Activated CD8-positive, alpha-beta T cell treated with anti-CD3 and anti-CD28 coated beads for 36 hours (primary cell): Measurements from ENCODE around the gene BACE2. TPM values are rescaled to one million over a fixed set of nuclear protein-coding genes. Genes with fewer than 3 reads are reported as not detected.
"Not testable (repeated sequence)": the region's sequence is repeated elsewhere in the genome, so short reads cannot be mapped to it uniquely, and the experiment has no call there.

Experiments used
- ATAC-seq: fragments of 200-7000 bp; cut with Tn5 transposase; one replicate; pipeline ENCODE4 v1.10.0; 2021; ENCODE audit warnings: mild to moderate bottlenecking, moderate library complexity
- CTCF ChIA-PET: fragments of 350-600 bp; sonication (Branson Sonifier 250); formaldehyde crosslinking; loops from one replicate; lab custom pipeline; 2021; ENCODE audit warnings: antibody characterized with exemption; lab: Charles Lee
- POLR2A ChIA-PET: fragments of 350-600 bp; sonication (Branson Sonifier 250); formaldehyde crosslinking; loops from one replicate; lab custom pipeline; 2021; ENCODE audit warnings: antibody characterized with exemption; lab: Charles Lee
- DNase-seq: peaks from one replicate; pipeline ENCODE4 v3.0.0-alpha.2; 2020
- H3K27ac Mint-ChIP-seq: one replicate; pipeline ENCODE4 v1.8.0; 2021; ENCODE audit warnings: mild to moderate bottlenecking, mixed read lengths
- H3K27me3 Mint-ChIP-seq: one replicate; pipeline ENCODE4 v1.8.0; 2021; ENCODE audit warnings: mixed read lengths
- H3K36me3 Mint-ChIP-seq: one replicate; pipeline ENCODE4 v1.8.0; 2021; ENCODE audit warnings: low read depth, mixed read lengths
- H3K4me1 Mint-ChIP-seq: one replicate; pipeline ENCODE4 v1.8.0; 2021; ENCODE audit warnings: low read depth, mixed read lengths
- H3K4me3 Mint-ChIP-seq: one replicate; pipeline ENCODE4 v1.8.0; 2021; ENCODE audit warnings: mild to moderate bottlenecking, moderate library complexity, mixed read lengths
- H3K9me3 Mint-ChIP-seq: one replicate; pipeline ENCODE4 v1.8.0; 2021; ENCODE audit warnings: mixed read lengths
- intact Hi-C: fragments of 100-400 bp; cut with micrococcal nuclease; formaldehyde crosslinking; loops from one replicate; pipeline ENCODE4 v1.10.0; 2022
- total RNA-seq, 2 experiments: library from RNA; stranded (reverse); gene quantifications; one replicate each; pipeline ENCODE4 v1.2.3, GENCODE V29; 2021
- TF ChIP-seq, protein P1 (sequence below): fragments of 200-600 bp; IDR thresholded peaks from one replicate; pipeline ENCODE4 v1.8.0; 2022; ENCODE audit warnings: antibody characterized with exemption, mild to moderate bottlenecking

The BACE2 gene
- total RNA-seq, 2 experiments from 2014 or later, result 1.1 to 2.0 TPM

DNA sequence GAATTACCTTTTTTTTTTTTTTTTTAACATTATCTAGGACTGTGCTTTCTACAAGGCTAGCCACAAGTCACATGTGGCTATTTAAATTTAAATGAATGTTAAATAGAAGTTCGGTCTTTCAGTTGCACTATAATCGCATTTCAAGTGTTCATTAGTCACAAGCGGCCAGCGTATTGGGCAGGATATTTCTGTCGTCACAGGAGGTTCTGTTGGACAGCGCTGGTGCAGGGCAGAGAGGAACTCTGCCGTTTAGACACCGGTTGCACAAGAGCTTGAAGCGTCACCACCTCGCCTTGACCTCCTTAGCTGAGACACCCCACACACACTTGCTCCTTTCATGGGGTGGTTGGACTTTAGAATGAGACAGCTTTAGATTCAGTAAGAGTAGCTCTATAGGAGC lies 64.1 kb downstream of the BACE2 start:
- DNase-seq (no peak), ATAC-seq (no peak)
- peaks cover 5% of the 10 kb centered on the region for H3K4me1 Mint-ChIP-seq
- CTCF ChIA-PET, result no interaction called here
- TF ChIP-seq, protein P1, sequence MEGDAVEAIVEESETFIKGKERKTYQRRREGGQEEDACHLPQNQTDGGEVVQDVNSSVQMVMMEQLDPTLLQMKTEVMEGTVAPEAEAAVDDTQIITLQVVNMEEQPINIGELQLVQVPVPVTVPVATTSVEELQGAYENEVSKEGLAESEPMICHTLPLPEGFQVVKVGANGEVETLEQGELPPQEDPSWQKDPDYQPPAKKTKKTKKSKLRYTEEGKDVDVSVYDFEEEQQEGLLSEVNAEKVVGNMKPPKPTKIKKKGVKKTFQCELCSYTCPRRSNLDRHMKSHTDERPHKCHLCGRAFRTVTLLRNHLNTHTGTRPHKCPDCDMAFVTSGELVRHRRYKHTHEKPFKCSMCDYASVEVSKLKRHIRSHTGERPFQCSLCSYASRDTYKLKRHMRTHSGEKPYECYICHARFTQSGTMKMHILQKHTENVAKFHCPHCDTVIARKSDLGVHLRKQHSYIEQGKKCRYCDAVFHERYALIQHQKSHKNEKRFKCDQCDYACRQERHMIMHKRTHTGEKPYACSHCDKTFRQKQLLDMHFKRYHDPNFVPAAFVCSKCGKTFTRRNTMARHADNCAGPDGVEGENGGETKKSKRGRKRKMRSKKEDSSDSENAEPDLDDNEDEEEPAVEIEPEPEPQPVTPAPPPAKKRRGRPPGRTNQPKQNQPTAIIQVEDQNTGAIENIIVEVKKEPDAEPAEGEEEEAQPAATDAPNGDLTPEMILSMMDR, result no peak
- H3K36me3 Mint-ChIP-seq, result no peaks in the 10 kb centered on the region
- H3K4me3 Mint-ChIP-seq, result no peak overlapping the region
- POLR2A ChIA-PET, result interaction anchor here (0.6 kb wide), 1 partner anchor 26 kb away, joined by 3 read pairs; no protein-coding TSS in a partner anchor
- no peak overlapping the region for H3K27ac Mint-ChIP-seq
- H3K27me3 Mint-ChIP-seq, result peaks cover 5% of the 10 kb centered on the region
- H3K9me3 Mint-ChIP-seq, result no peaks in the 10 kb centered on the region
- intact Hi-C loops, result no loop called here

DNA sequence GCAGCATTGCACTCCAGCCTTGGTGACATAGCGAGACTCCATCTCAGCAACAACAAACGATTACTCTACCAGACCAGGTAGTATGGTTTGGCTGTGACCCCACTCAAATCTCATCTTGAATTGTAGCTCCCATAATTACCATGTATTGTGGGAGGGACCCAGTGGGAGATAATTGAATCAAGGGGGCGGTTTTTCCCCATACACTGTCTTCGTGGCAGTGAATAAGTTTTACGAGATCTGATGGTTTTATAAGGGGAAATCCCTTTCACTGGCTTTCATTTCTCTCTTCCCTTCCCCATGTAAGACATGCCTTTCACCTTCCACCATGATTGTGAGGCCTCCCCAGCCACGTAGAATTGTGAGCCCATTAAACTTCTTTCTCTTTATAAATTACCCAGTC lies 66.0 kb downstream of the BACE2 start:
- no peaks in the 10 kb centered on the region for H3K4me1 Mint-ChIP-seq
- TF ChIP-seq, protein P1, result no peak
- H3K27me3 Mint-ChIP-seq, result peaks cover 6% of the 10 kb centered on the region
- DNase-seq, result no peak
- no peak for ATAC-seq
- no peak overlapping the region for H3K4me3 Mint-ChIP-seq
- intact Hi-C loops, result no loop called here
- H3K27ac Mint-ChIP-seq, result no peak overlapping the region
- ChIA-PET CTCF (no interaction called here), POLR2A (no interaction called here)
- no peaks in the 10 kb centered on the region for H3K9me3 Mint-ChIP-seq
- no peaks in the 10 kb centered on the region for H3K36me3 Mint-ChIP-seq

DNA sequence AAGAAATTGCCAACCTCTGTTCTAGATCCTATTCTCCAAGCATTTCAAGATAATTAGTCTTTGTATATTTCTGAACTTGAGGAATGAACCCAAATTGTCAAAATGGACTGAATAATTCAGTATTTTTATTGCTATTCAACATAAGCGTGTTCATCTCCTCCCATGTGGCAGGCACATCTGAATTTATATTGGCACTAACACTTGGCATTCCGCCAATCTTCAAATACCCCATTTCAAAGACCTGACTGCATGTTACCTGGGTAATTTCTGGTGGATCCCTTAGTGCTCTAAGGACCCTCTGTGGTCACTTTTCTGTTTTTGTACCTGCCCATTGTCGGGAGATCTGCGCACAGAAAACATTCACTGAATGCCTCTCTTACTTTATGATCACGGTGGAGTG lies 66.6 kb downstream of the BACE2 start:
- no peak for ATAC-seq
- H3K27me3 Mint-ChIP-seq, result peaks cover 6% of the 10 kb centered on the region
- no peaks in the 10 kb centered on the region for H3K36me3 Mint-ChIP-seq
- H3K4me1 Mint-ChIP-seq, result no peaks in the 10 kb centered on the region
- no peaks in the 10 kb centered on the region for H3K9me3 Mint-ChIP-seq
- intact Hi-C loops, result no loop called here
- POLR2A ChIA-PET, result no interaction called here
- H3K27ac Mint-ChIP-seq, result no peak overlapping the region
- CTCF ChIA-PET, result no interaction called here
- no peak overlapping the region for H3K4me3 Mint-ChIP-seq
- DNase-seq, result no peak
- TF ChIP-seq, protein P1, result no peak

DNA sequence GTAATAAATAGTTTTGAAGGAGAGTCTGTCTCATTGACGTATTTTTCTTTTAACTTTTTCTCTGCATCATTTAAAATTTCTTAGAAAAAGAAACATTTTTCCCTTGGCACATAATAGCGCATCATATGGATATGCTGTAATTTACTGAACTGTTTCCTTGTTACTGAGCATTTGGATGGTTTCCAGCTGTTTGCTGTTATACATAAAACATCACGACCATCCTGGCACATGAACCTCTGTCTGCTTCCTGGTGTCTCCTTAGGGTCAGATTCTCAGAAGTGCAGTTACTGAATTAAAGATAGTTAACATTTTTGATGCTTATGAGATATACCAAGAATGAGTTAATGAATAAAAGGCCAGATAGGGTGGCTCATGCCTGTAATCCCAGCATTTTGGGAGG lies 67.2 kb downstream of the BACE2 start:
- TF ChIP-seq, protein P1, result no peak
- Mint-ChIP-seq H3K4me1 (no peaks in the 10 kb centered on the region), H3K27me3 (peaks cover 6% of the 10 kb centered on the region), H3K9me3 (no peaks in the 10 kb centered on the region), H3K36me3 (no peaks in the 10 kb centered on the region), H3K4me3 (no peak overlapping the region), H3K27ac (no peak overlapping the region)
- ChIA-PET POLR2A (no interaction called here), CTCF (no interaction called here)
- ATAC-seq, result no peak
- intact Hi-C loops, result no loop called here
- no peak for DNase-seq

DNA sequence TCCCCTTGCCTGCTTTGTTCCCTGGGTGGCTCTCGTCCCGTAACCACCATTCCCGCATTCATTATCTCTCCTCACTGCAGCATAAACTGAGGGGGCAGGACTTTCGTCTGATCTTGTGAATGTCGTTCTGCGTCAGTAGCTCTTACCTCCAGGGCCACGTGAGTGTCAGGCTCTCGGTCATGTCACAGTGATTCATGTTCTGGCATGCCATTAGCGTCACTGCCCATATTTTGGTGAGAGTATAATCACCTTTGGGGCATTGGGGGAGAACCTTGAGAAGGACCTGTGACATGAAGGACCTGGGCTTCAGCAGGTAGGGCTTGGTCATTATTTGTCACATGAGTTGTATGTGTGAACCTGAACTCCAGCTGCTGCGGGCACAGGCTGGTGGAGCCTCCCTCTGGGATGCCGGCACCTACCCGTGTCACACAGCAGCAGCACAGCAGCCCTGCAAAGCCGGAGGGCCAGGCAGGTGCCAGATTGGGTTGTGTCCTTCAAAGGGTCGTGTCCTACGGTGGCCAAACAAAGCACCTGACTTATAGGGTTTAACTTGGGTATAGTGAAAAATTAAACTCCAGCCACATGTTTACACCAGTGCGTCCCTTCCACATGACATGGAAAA lies 68.5 kb downstream of the BACE2 start:
- Mint-ChIP-seq H3K36me3 (no peaks in the 10 kb centered on the region), H3K4me1 (no peaks in the 10 kb centered on the region), H3K9me3 (no peaks in the 10 kb centered on the region), H3K27me3 (peaks cover 6% of the 10 kb centered on the region), H3K27ac (no peak overlapping the region), H3K4me3 (no peak overlapping the region)
- ATAC-seq (no peak), DNase-seq (no peak)
- POLR2A ChIA-PET, result interaction anchor here (0.6 kb wide), 1 partner anchor 794 kb away, joined by 3 read pairs; no protein-coding TSS in a partner anchor
- CTCF ChIA-PET, result no interaction called here
- TF ChIP-seq, protein P1, result no peak
- intact Hi-C loops, result no loop called here

DNA sequence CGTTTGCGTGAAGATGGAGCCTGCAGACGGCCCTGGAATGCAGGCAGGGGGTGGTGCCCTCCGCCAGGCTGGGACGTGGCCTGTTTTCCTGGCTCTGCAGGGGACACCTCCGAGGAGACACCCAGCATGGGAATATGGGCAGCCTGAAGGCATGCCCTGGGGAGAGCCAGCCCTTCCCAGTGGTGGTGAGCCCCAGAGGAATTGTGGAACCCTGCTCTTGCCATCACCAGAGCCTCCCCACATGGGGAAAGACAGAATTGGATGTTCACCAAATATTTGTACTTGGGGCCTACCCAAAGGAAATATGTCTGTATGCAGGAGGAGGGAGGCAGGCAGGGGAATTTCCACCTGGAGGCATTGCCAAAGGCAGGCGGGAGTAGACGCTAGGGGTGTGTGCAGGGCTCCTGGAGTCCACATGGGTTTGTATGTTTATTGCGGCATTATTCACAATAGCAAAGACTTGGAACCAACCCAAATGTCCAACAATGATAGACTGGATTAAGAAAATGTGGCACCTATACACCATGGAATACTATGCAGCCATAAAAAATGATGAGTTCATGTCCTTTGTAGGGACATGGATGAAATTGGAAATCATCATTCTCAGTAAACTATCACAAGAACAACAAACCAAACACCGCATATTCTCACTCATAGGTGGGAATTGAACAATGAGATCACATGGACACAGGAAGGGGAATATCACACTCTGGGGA lies 70.3 kb downstream of the BACE2 start:
- H3K27me3 Mint-ChIP-seq, H3K36me3 Mint-ChIP-seq, ATAC-seq, H3K4me1 Mint-ChIP-seq, DNase-seq, H3K9me3 Mint-ChIP-seq, POLR2A ChIA-PET, H3K4me3 Mint-ChIP-seq, H3K27ac Mint-ChIP-seq, CTCF ChIA-PET, intact Hi-C loops: not testable (repeated sequence)
